HG02642 (cell line): Measurements from ENCODE around the gene TIAM1.

Experiments used
- ATAC-seq: cut with Tn5 transposase; IDR thresholded peaks from one replicate; pipeline ENCODE4 v1.9.1; 2021; ENCODE audit warnings: mild to moderate bottlenecking; ENCODE audit not compliant: unreplicated experiment, poor library complexity

The TIAM1 gene

GRCh38 chr21:31290765-31291164 is 53.3 kb downstream of the TIAM1 start:
- no peak for ATAC-seq

- ATAC-seq = no peak
Observed at GRCh38 chr21:31289702-31290101, 54.4 kb downstream of the TIAM1 start.

GRCh38 chr21:31288191-31288590 is 55.9 kb downstream of the TIAM1 start:
- ATAC-seq = no peak

- ATAC-seq = no peak
Observed at GRCh38 chr21:31287201-31287600, 56.9 kb downstream of the TIAM1 start.

GRCh38 chr21:31286621-31287020 is 57.4 kb downstream of the TIAM1 start:
- ATAC-seq = no peak

GRCh38 chr21:31284797-31285397 is 59.2 kb downstream of the TIAM1 start:
- no peak for ATAC-seq

- no peak for ATAC-seq
Observed at GRCh38 chr21:31283025-31283424, 61.0 kb downstream of the TIAM1 start.

- no peak for ATAC-seq
Observed at GRCh38 chr21:31282095-31282709, 61.9 kb downstream of the TIAM1 start.

- ATAC-seq = no peak
Observed at GRCh38 chr21:31281561-31281960, 62.5 kb downstream of the TIAM1 start.

- no peak for ATAC-seq
Observed at GRCh38 chr21:31279986-31280385, 64.1 kb downstream of the TIAM1 start.

GRCh38 chr21:31279214-31279613 is 64.8 kb downstream of the TIAM1 start:
- ATAC-seq = no peak

- ATAC-seq = no peak
Observed at GRCh38 chr21:31278511-31279130, 65.4 kb downstream of the TIAM1 start.

GRCh38 chr21:31276663-31277062 is 67.4 kb downstream of the TIAM1 start:
- no peak for ATAC-seq

- ATAC-seq = no peak
Observed at GRCh38 chr21:31275901-31276300, 68.2 kb downstream of the TIAM1 start.

GRCh38 chr21:31273278-31273677 is 70.8 kb downstream of the TIAM1 start:
- no peak for ATAC-seq

- ATAC-seq = no peak
Observed at GRCh38 chr21:31268090-31268489, 76.0 kb downstream of the TIAM1 start.

- no peak for ATAC-seq
Observed at GRCh38 chr21:31267644-31268043, 76.4 kb downstream of the TIAM1 start.

GRCh38 chr21:31266241-31266640 is 77.8 kb downstream of the TIAM1 start:
- ATAC-seq = no peak

GRCh38 chr21:31265366-31266013 is 78.6 kb downstream of the TIAM1 start:
- no peak for ATAC-seq

- ATAC-seq = no peak
Observed at GRCh38 chr21:31264574-31264973, 79.5 kb downstream of the TIAM1 start.

- no peak for ATAC-seq
Observed at GRCh38 chr21:31262728-31263127, 81.3 kb downstream of the TIAM1 start.
